Liver (tissue), 3 donors: ENCODE results near the gene HCN2.

Source experiments
- EGR1 ChIP-seq, 2 donors: IDR thresholded peaks; 2 replicates each; pipeline ENCODE4 v1.6.1; 2016 to 2018; ENCODE audit warnings: antibody characterized with exemption in 2 of 2, low read depth in 2 of 2
- FOXA1 ChIP-seq: IDR thresholded peaks from 2 replicates; pipeline ENCODE4 v1.6.1; 2016; ENCODE audit warnings: antibody characterized with exemption
- TAF1 ChIP-seq: conservative IDR thresholded peaks from 2 replicates; pipeline ENCODE4 v1.6.1; 2016; ENCODE audit warnings: antibody characterized with exemption, mild to moderate bottlenecking
- TF ChIP-seq, protein P1 (sequence below): fragments of 150-350 bp; IDR thresholded peaks from 2 replicates; pipeline ENCODE4 v1.5.1; 2017; ENCODE audit warnings: improper control_type of control experiment, low read depth, low read length; ENCODE audit not compliant: missing input control
- TF ChIP-seq, protein P2 (sequence below): IDR thresholded peaks from 2 replicates; pipeline ENCODE4 v1.6.1; 2016; ENCODE audit warnings: antibody characterized with exemption, mild to moderate bottlenecking
- donor health status: healthy.
- donor health status: healthy.

DNA sequence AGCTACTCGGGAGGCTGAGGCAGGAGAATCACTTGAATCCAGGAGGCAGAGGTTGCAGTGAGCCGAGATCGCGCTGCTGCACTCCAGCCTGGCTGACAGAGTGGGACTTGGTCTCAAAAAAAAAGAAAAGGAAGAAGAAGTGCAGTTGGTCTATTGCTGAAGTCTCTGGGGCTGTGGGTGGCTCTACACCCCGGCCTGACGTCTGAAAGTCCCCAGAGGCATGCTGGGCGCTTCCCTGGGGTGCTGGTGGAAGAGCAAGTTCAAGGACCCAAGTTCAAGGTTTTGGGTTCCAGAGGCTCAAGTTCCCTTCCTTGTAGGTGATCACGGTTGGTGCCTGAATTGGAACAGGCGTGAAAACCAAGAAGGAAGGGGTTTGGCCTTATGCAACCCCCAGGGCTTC is 3.8 kb downstream of the HCN2 start:
- TF ChIP-seq, protein P1, sequence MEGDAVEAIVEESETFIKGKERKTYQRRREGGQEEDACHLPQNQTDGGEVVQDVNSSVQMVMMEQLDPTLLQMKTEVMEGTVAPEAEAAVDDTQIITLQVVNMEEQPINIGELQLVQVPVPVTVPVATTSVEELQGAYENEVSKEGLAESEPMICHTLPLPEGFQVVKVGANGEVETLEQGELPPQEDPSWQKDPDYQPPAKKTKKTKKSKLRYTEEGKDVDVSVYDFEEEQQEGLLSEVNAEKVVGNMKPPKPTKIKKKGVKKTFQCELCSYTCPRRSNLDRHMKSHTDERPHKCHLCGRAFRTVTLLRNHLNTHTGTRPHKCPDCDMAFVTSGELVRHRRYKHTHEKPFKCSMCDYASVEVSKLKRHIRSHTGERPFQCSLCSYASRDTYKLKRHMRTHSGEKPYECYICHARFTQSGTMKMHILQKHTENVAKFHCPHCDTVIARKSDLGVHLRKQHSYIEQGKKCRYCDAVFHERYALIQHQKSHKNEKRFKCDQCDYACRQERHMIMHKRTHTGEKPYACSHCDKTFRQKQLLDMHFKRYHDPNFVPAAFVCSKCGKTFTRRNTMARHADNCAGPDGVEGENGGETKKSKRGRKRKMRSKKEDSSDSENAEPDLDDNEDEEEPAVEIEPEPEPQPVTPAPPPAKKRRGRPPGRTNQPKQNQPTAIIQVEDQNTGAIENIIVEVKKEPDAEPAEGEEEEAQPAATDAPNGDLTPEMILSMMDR = no peak
- TF ChIP-seq TAF1 (no peak), EGR1 (IDR thresholded peaks at IDR 0.05; ENCODE audit: low read depth in 2 of 2) (no peak), FOXA1 (no peak)
- TF ChIP-seq, protein P2, sequence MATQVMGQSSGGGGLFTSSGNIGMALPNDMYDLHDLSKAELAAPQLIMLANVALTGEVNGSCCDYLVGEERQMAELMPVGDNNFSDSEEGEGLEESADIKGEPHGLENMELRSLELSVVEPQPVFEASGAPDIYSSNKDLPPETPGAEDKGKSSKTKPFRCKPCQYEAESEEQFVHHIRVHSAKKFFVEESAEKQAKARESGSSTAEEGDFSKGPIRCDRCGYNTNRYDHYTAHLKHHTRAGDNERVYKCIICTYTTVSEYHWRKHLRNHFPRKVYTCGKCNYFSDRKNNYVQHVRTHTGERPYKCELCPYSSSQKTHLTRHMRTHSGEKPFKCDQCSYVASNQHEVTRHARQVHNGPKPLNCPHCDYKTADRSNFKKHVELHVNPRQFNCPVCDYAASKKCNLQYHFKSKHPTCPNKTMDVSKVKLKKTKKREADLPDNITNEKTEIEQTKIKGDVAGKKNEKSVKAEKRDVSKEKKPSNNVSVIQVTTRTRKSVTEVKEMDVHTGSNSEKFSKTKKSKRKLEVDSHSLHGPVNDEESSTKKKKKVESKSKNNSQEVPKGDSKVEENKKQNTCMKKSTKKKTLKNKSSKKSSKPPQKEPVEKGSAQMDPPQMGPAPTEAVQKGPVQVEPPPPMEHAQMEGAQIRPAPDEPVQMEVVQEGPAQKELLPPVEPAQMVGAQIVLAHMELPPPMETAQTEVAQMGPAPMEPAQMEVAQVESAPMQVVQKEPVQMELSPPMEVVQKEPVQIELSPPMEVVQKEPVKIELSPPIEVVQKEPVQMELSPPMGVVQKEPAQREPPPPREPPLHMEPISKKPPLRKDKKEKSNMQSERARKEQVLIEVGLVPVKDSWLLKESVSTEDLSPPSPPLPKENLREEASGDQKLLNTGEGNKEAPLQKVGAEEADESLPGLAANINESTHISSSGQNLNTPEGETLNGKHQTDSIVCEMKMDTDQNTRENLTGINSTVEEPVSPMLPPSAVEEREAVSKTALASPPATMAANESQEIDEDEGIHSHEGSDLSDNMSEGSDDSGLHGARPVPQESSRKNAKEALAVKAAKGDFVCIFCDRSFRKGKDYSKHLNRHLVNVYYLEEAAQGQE = no peak
